K562 (cell line): Measurements from ENCODE around the gene HK1. TPM values are rescaled to one million over a fixed set of nuclear protein-coding genes. Genes with fewer than 3 reads are reported as not detected.

ENCODE experiments used
- ATAC-seq: fragments of 200-7000 bp; cut with Tn5 transposase; 3 replicates; pipeline ENCODE4 v1.9.1; 2020; ENCODE audit warnings: moderate library complexity
- BruUV-seq: library from RNA; stranded (reverse); fragments of 400-500 nt; replicated peaks from 2 replicates; lab custom pipeline; 2021; lab: Mats Ljungman, UMichigan
- CTCF ChIA-PET: fragments of 300-600 bp; formaldehyde crosslinking; extraction: SDS; loops from one replicate; lab custom pipeline; 2021; ENCODE audit warnings: low intra/inter-chr PET ratio; lab: Yijun Ruan, JAX
- POLR2A ChIA-PET: fragments of 300-600, 350-650 bp; sonication (Branson Sonifier 250); formaldehyde crosslinking; extraction: SDS; loops from one replicate; lab custom pipeline; 2021; ENCODE audit warnings: antibody characterized with exemption, inconsistent platforms; lab: Yijun Ruan, JAX
- DNase-seq, 4 experiments: peaks; one replicate each; pipeline versions ENCODE4 v3.0.0 to v3.0.0-alpha.2; 2011 to 2018; ENCODE audit warnings: low spot score in 3 of 4, mixed read lengths in 3 of 4; ENCODE audit errors: extremely low read depth in 1 of 4
- FAIRE-seq: peaks from 2 replicates; lab custom pipeline; 2011; peaks lifted over from hg19 to GRCh38; lab: Jason Lieb, UNC
- H2AFZ ChIP-seq: 2 replicates; pipeline ENCODE4 v1.6.0; 2011; ENCODE audit warnings: low read depth, low read length, control low read depth, inconsistent platforms
- H3K27ac ChIP-seq: fragments of 200-600 bp; 3 replicates; pipeline ENCODE4 v1.8.0; 2011; ENCODE audit warnings: low read depth, mild to moderate bottlenecking, control low read depth, inconsistent platforms, low read length, moderate library complexity, mixed read lengths; ENCODE audit errors: extremely low read depth
- H3K27me3 ChIP-seq, 2 experiments: fragments of 300-600 bp in 1 of 2; 2 replicates in 1 of 2; 3 replicates in 1 of 2; pipeline versions ENCODE4 v1.6.0 to v1.8.0; 2011; ENCODE audit warnings: inconsistent platforms in 2 of 2, low read length in 2 of 2, mild to moderate bottlenecking in 1 of 2, mixed read lengths in 1 of 2, moderate library complexity in 1 of 2; ENCODE audit not compliant: control insufficient read depth in 2 of 2, insufficient read depth in 2 of 2
- H3K36me3 ChIP-seq: fragments of 300-600 bp; 3 replicates; pipeline ENCODE4 v1.8.0; 2011; ENCODE audit warnings: mild to moderate bottlenecking, low read length, inconsistent platforms; ENCODE audit not compliant: control insufficient read depth, insufficient read depth
- H3K4me1 ChIP-seq, 2 experiments: fragments of 200-600 bp in 1 of 2; replicated peaks in 1 of 2; 2 replicates in 1 of 2; 3 replicates in 1 of 2; pipeline versions ENCODE4 v1.5.1 to v1.8.0; 2011; ENCODE audit warnings: inconsistent platforms in 2 of 2, low read length in 2 of 2, mild to moderate bottlenecking in 1 of 2, mixed read lengths in 1 of 2, moderate library complexity in 1 of 2; ENCODE audit not compliant: control insufficient read depth in 2 of 2, insufficient read depth in 2 of 2
- H3K4me2 ChIP-seq: 2 replicates; pipeline ENCODE4 v1.6.1; 2011; ENCODE audit warnings: low read length, control low read depth, inconsistent platforms, mixed read lengths; ENCODE audit not compliant: insufficient read depth
- H3K4me3 ChIP-seq: fragments of 200-600 bp; sonication (generic), shearing (Covaris generic); 2 replicates; pipeline ENCODE4 v1.5.1; 2016; ENCODE audit warnings: control low read depth, inconsistent platforms
- H3K79me2 ChIP-seq: fragments of 200-600 bp; 3 replicates; pipeline ENCODE4 v1.8.0; 2011; ENCODE audit warnings: low read length, inconsistent platforms; ENCODE audit not compliant: control insufficient read depth, insufficient read depth
- H3K9ac ChIP-seq, 2 experiments: 2 replicates each; pipeline versions ENCODE4 v1.6.0 to v1.6.1; 2011; ENCODE audit warnings: low read depth in 2 of 2, low read length in 2 of 2, control low read depth in 1 of 2, inconsistent platforms in 1 of 2, mild to moderate bottlenecking in 1 of 2, mixed read lengths in 1 of 2; ENCODE audit not compliant: insufficient read depth in 1 of 2
- H3K9me1 ChIP-seq: one replicate; pipeline ENCODE4 v1.6.0; 2011; ENCODE audit warnings: inconsistent platforms, mild to moderate bottlenecking, low read length, moderate library complexity; ENCODE audit not compliant: control insufficient read depth, insufficient read depth
- H3K9me3 ChIP-seq: replicated peaks from 2 replicates; pipeline ENCODE4 v1.5.1; 2011; ENCODE audit warnings: low read depth, low read length, inconsistent platforms; ENCODE audit not compliant: control insufficient read depth, insufficient read depth
- H4K20me1 ChIP-seq: replicated peaks from 2 replicates; pipeline ENCODE4 v1.6.1; 2011; ENCODE audit warnings: low read length, inconsistent platforms, mixed read lengths; ENCODE audit not compliant: control insufficient read depth, insufficient read depth
- BHLHE40 ChIP-seq: IDR thresholded peaks from 2 replicates; pipeline ENCODE4 v1.6.1; 2011; ENCODE audit warnings: low read length, improper control_type of control experiment
- CCAR2 ChIP-seq: fragments of 200-400 bp; formaldehyde crosslinking; IDR thresholded peaks from 2 replicates; pipeline ENCODE4 v1.6.1; 2017; ENCODE audit warnings: mild to moderate bottlenecking, low read depth, low read length
- SLC30A9 ChIP-seq: fragments of 250-450 bp; sonication (Bioruptor Pico); IDR thresholded peaks from 2 replicates; pipeline ENCODE4 v1.8.0; 2022; ENCODE audit warnings: mild to moderate bottlenecking, moderate library complexity
- SMAD4 ChIP-seq: fragments of 250-450 bp; sonication (Bioruptor Pico); conservative IDR thresholded peaks from 2 replicates; pipeline ENCODE4 v1.8.0; 2021; ENCODE audit warnings: inconsistent platforms, mild to moderate bottlenecking, moderate library complexity
- SMARCB1 ChIP-seq: IDR thresholded peaks from 2 replicates; pipeline ENCODE4 v1.6.1; 2011; ENCODE audit warnings: improper control_type of control experiment, low read depth; ENCODE audit not compliant: insufficient read length
- SPI1 ChIP-seq: IDR thresholded peaks from 2 replicates; pipeline ENCODE4 v1.6.1; 2011; ENCODE audit warnings: low read depth, low read length, control low read depth, borderline replicate concordance
- XRCC4 ChIP-seq: IDR thresholded peaks from one replicate; pipeline ENCODE4 v1.6.1; 2011; ENCODE audit not compliant: insufficient read depth, insufficient read length; ENCODE audit errors: extremely low read depth
- ZNF766 ChIP-seq: fragments of 200-800 bp; sonication (Bioruptor generic); conservative IDR thresholded peaks from 2 replicates; pipeline ENCODE4 v1.6.1; 2016; ENCODE audit warnings: missing genetic modification characterization, missing compliant biosample characterization
- WGBS: fragments of 100-300 bp; shearing (Covaris generic); methylation state at CpG from one replicate; pipeline ENCODE4 v1.1.6; 2016; ENCODE audit warnings: low coverage, mixed read lengths; ENCODE audit not compliant: insufficient coverage; ENCODE audit errors: missing lambda C conversion rate; 5-methylcytosine and 5-hydroxymethylcytosine counted together
- in situ Hi-C: fragments of 300-500 bp; cut with MboI; formaldehyde crosslinking; loops from 4 replicates; pipeline ENCODE4 v1.15.0; 2018; ENCODE audit warnings: inconsistent platforms, mixed read lengths
- intact Hi-C: fragments of 100-400 bp; cut with micrococcal nuclease; formaldehyde crosslinking; loops from 2 replicates; pipeline ENCODE4 v1.14.2; 2022
- polyA plus RNA-seq, 8 experiments: library from polyadenylated mRNA; depleted of rRNA in 4 of 8; stranded (reverse) in 5 of 8; unstranded in 3 of 8; fragments of >200 nt; fragmentation: Nextera tagmentation in 2 of 8; fragmentation: Illumina TruSeq in 1 of 8; extraction: Ambion mirVana in 2 of 8; extraction: Trizol in 1 of 8; gene quantifications; 2 replicates each; pipeline versions ENCODE4 v1.2.1 to v1.2.3, GENCODE V29; 2011 to 2014; ENCODE audit warnings: inconsistent platforms in 1 of 8, missing spikeins in 1 of 8
- total RNA-seq, 7 experiments: library from RNA; depleted of rRNA in 6 of 7; stranded (reverse); fragments of >200 nt in 6 of 7; fragmentation: Illumina TruSeq in 2 of 7; extraction: Trizol in 2 of 7; gene quantifications; 2 replicates each; pipeline versions ENCODE4 v1.2.1 to v1.2.3, GENCODE V29; 2011 to 2021; ENCODE audit warnings: low replicate concordance in 1 of 7
- TF ChIP-seq, protein P1 (sequence below): fragments of 450-650 bp; IDR thresholded peaks from 2 replicates; pipeline ENCODE4 v1.6.1; 2016; ENCODE audit warnings: antibody characterized with exemption
- TF ChIP-seq, protein P2 (sequence below): sonication (generic); formaldehyde crosslinking; IDR thresholded peaks from 2 replicates; pipeline ENCODE4 v1.8.1; 2023; ENCODE audit warnings: mild to moderate bottlenecking, missing genetic modification reagents
- TF ChIP-seq, protein P3 (sequence below): fragments of 250-450 bp; sonication (Bioruptor Pico); IDR thresholded peaks from 2 replicates; pipeline ENCODE4 v1.8.0; 2021; ENCODE audit warnings: borderline replicate concordance, mild to moderate bottlenecking, moderate library complexity; ENCODE audit not compliant: poor library complexity, severe bottlenecking

Gene HK1
- total and polyA plus RNA-seq, 9 of the 15 experiments (the other 6 are each of a cell fraction or from before 2014, with no cell fraction given): 29.2 to 444 (median 193) TPM

DNA sequence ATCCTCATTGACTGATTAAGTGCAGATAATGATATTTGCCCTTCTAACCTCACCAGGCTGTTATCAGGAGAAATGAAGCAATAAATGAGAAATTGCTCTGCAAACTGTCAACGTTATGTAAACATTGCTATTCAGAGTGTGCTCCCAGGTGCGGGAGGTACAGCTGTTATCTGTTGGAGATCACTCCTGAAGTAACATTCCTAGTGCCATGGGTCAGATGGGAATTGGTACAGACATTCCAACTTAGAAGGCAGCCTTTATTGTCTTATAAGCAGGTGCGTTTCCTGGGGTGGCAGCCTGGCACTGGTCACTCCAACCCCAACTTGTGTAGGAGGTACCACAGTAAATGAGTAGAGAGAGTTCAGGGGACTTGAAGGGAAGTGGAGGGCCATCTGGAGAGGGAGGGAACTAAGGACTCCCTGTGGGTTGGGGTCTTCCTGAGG, 36.8 kb downstream of the HK1 start (continued):
- TF ChIP-seq, protein P1, sequence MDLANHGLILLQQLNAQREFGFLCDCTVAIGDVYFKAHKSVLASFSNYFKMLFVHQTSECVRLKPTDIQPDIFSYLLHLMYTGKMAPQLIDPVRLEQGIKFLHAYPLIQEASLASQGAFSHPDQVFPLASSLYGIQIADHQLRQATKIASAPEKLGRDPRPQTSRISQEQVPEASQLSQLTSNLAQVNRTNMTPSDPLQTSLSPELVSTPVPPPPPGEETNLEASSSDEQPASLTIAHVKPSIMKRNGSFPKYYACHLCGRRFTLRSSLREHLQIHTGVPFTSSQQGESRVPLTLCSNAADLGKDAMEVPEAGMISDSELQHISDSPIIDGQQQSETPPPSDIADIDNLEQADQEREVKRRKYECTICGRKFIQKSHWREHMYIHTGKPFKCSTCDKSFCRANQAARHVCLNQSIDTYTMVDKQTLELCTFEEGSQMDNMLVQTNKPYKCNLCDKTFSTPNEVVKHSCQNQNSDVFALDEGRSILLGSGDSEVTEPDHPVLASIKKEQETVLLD: peak; percentile 12; the same call in 1 of the 2 replicates
- no peak for TF ChIP-seq XRCC4
- peak; percentile 70 for TF ChIP-seq SPI1
- TF ChIP-seq CCAR2: no peak
- TF ChIP-seq, protein P2, sequence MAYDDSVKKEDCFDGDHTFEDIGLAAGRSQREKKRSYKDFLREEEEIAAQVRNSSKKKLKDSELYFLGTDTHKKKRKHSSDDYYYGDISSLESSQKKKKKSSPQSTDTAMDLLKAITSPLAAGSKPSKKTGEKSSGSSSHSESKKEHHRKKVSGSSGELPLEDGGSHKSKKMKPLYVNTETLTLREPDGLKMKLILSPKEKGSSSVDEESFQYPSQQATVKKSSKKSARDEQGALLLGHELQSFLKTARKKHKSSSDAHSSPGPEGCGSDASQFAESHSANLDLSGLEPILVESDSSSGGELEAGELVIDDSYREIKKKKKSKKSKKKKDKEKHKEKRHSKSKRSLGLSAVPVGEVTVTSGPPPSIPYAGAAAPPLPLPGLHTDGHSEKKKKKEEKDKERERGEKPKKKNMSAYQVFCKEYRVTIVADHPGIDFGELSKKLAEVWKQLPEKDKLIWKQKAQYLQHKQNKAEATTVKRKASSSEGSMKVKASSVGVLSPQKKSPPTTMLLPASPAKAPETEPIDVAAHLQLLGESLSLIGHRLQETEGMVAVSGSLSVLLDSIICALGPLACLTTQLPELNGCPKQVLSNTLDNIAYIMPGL (CRISPR knock-in tag): no peak

DNA sequence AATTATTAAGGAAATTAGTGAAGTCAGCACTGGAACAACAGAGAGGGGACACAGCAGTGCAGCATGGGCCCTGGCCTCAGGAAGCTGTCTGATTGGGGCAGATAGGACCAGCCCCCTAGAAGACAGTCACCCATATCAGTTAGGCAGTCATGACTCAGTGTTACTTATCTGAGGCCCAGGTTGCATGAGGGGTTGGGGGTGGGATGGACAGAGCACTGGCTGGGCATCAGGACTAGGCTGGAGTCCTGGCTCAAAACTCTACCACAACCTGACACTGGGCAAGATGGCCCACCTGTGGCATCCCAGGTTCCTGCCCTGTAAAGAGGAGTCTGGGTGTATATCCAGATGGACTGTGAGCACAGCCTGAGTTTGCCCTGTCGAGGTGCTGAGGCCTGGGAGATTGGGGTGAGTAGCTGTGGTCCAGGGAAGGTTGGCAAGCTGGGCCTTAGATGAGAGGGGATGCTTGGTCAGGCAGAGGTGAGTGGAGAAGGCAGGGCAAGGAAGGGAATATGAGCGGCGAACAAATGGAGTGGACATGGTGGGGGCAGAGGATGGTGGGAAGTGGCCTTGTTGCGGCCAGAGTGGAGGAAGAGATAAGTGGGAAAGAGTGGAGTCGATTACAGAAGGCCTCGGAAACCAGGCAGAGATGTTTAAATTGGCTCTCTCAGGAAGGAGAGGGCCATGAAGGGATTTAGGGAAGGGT, 37.5 kb downstream of the HK1 start:
- intact Hi-C loops: loop anchor here (1.0 to 5.0 kb wide), 3 partner anchors 19 to 1428 kb away; no protein-coding TSS in a partner anchor
- H3K27ac ChIP-seq: peak overlapping the region; percentile 99
- TF ChIP-seq, protein P3, sequence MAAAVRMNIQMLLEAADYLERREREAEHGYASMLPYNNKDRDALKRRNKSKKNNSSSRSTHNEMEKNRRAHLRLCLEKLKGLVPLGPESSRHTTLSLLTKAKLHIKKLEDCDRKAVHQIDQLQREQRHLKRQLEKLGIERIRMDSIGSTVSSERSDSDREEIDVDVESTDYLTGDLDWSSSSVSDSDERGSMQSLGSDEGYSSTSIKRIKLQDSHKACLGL (CRISPR knock-in tag): peak; percentile 9
- TF ChIP-seq SMAD4: peak; percentile 87
- no peak for TF ChIP-seq SLC30A9 (CRISPR knock-in tag)
- peak; percentile 75 for TF ChIP-seq ZNF766 (CRISPR knock-in tag)
- TF ChIP-seq, protein P2 (CRISPR knock-in tag): 0 out of 2 replicates have a peak, but pooled peaks have one; percentile 30
- peak; percentile 47; the same call in 1 of the 2 replicates for TF ChIP-seq BHLHE40
- peak; percentile 94 for TF ChIP-seq SMARCB1

More for the DNA sequence above, 37.5 kb downstream of the HK1 start:
- TSS peak; percentile 69 for BruUV-seq
- Histone ChIP-seq H3K9me1 (no peaks in the 10 kb centered on the region), H3K79me2 (peaks cover 58% of the 10 kb centered on the region), H3K9ac (peak overlapping the region; percentile 93 to 95), H3K9me3 (no peaks in the 10 kb centered on the region), H3K4me3 (peak overlapping the region; percentile 61), H3K27me3 (no peaks in the 10 kb centered on the region; a peak in 1 of 5 replicates), H3K4me2 (peak overlapping the region; percentile 100), H3K36me3 (peaks cover 14% of the 10 kb centered on the region; the same call in 2 of the 3 replicates), H2AFZ (peak overlapping the region; percentile 73), H4K20me1 (peaks cover 29% of the 10 kb centered on the region), H3K4me1 (peaks cover 63 to 73% of the 10 kb centered on the region in 2 experiments)
- FAIRE-seq: peak; percentile 98
- CTCF ChIA-PET: no interaction called here
- in situ Hi-C loops: no loop called here
- peak; percentile 73 for ATAC-seq
- peak; percentile 96 to 97 (median 96) for DNase-seq
- POLR2A ChIA-PET: interaction anchor here (0.6 to 4.6 kb wide), 8 partner anchors 10 to 1048 kb away, joined by 3 to 47 read pairs (median 4); no protein-coding TSS in a partner anchor
- WGBS: 0% methylated on average over 6 of the region's 6 CpGs
